ENCODE results near the gene HSD3B7. TPM values are rescaled to one million over a fixed set of nuclear protein-coding genes. Genes with fewer than 3 reads are reported as not detected.

HSD3B7 gene
- total and polyA plus RNA-seq, 10 of the 15 experiments (the other 5 are each of a cell fraction or from before 2014, with no cell fraction given), result 0.18 to 1.8 (median 0.48) TPM; not detected in 1

- Histone ChIP-seq H4K20me1 (ENCODE audit: control insufficient read depth, insufficient read depth) (no peaks in the 10 kb centered on the region), H3K9me3 (replicated peaks; ENCODE audit: control insufficient read depth, insufficient read depth, low read length) (no peaks in the 10 kb centered on the region), H3K4me1 (ENCODE audit: control insufficient read depth, insufficient read depth, low read length) (peaks cover 12% of the 10 kb centered on the region), H3K4me2 (ENCODE audit: control insufficient read depth, insufficient read depth) (no peak overlapping the region), H2AFZ (ENCODE audit: control insufficient read depth, low read depth, low read length) (no peak overlapping the region), H3K27me3 (replicated peaks in 1 of 2; ENCODE audit: control insufficient read depth in 2 of 2, insufficient read depth in 2 of 2, low read length in 1 of 2) (no peaks in the 10 kb centered on the region), H3K4me3 (no peak overlapping the region), H3K79me2 (ENCODE audit: control insufficient read depth, insufficient read depth, low read length) (peaks cover 19% of the 10 kb centered on the region), H3K9ac (ENCODE audit: control insufficient read depth, insufficient read depth, low read length) (no peak overlapping the region), H3K27ac (ENCODE audit: control insufficient read depth, insufficient read depth) (no peak overlapping the region), H3K36me3 (ENCODE audit: control insufficient read depth in 2 of 2, insufficient read depth in 2 of 2, low read length in 1 of 2) (peaks cover 1 to 12% of the 10 kb centered on the region in 2 experiments; a peak in 2 of 4 replicates)
- no peak for ATAC-seq
- intact Hi-C loops (cut with micrococcal nuclease; ENCODE audit: unreplicated experiment) (no loop called here), in situ Hi-C loops (cut with MboI) (no loop called here)
- POLR2A ChIA-PET, result no interaction called here
- no peak for FAIRE-seq
- RAD21 ChIA-PET (ENCODE audit: unreplicated experiment), result no interaction called here
- CTCF ChIA-PET, result no interaction called here
- SMC1A ChIA-PET (ENCODE audit: uncharacterized antibody, unreplicated experiment), result no interaction called here
- 97% methylated on average over 38 of the region's 38 CpGs for WGBS (ENCODE audit: insufficient coverage, insufficient replicate concordance, low lambda C conversion rate, missing lambda C conversion rate)
- DNase-seq (ENCODE audit: low read depth, low spot score), result no peak
- no TSS peak for BruUV-seq (replicated peaks)
- TF ChIP-seq BCL11A (IDR thresholded peaks at IDR 0.05; ENCODE audit: low read depth, low read length), result no peak
- no peak for TF ChIP-seq TCF3 (IDR thresholded peaks at IDR 0.05; ENCODE audit: borderline replicate concordance, insufficient read depth, low read depth, low read length)
- no peak for TF ChIP-seq USF1 (IDR thresholded peaks at IDR 0.05; ENCODE audit: borderline replicate concordance, extremely low read length, insufficient read depth, low read depth, low read length)
- TF ChIP-seq HDAC2 (IDR thresholded peaks at IDR 0.05), result no peak
Observed at GRCh38 chr16:30946671-30947540, 38.1 kb upstream of the HSD3B7 start.

- no TSS peak for BruUV-seq (replicated peaks)
- H4K20me1 ChIP-seq (ENCODE audit: control insufficient read depth, insufficient read depth), result no peaks in the 10 kb centered on the region
- peaks cover 19% of the 10 kb centered on the region for H3K79me2 ChIP-seq (ENCODE audit: control insufficient read depth, insufficient read depth, low read length)
- H3K9ac ChIP-seq (ENCODE audit: control insufficient read depth, insufficient read depth, low read length), result no peak overlapping the region
- DNase-seq (ENCODE audit: low read depth, low spot score) (no peak), ATAC-seq (no peak), FAIRE-seq (no peak)
- H3K9me3 ChIP-seq (replicated peaks; ENCODE audit: control insufficient read depth, insufficient read depth, low read length), result no peaks in the 10 kb centered on the region
- TF ChIP-seq RAD21 (IDR thresholded peaks at IDR 0.05; ENCODE audit: insufficient read depth, low read depth, low read length) (no peak), BCL3 (IDR thresholded peaks at IDR 0.05; ENCODE audit: borderline replicate concordance, insufficient read depth, low read depth, low read length, poor library complexity, severe bottlenecking) (no peak), PBX3 (IDR thresholded peaks at IDR 0.05; ENCODE audit: insufficient replicate concordance, low read depth, low read length) (no peak), RELB (IDR thresholded peaks at IDR 0.05; ENCODE audit: low read depth) (no peak), POLR2AphosphoS5 (IDR thresholded peaks at IDR 0.05; ENCODE audit: low read length) (no peak), BCL11A (IDR thresholded peaks at IDR 0.05; ENCODE audit: low read depth, low read length) (no peak)
- no peaks in the 10 kb centered on the region for H3K27me3 ChIP-seq (replicated peaks in 1 of 2; ENCODE audit: control insufficient read depth in 2 of 2, insufficient read depth in 2 of 2, low read length in 1 of 2)
- H3K4me3 ChIP-seq, result no peak overlapping the region
- CTCF ChIA-PET, result no interaction called here
- POLR2A ChIA-PET, result no interaction called here
- no peak overlapping the region for H3K27ac ChIP-seq (ENCODE audit: control insufficient read depth, insufficient read depth)
- peaks cover 1 to 9% of the 10 kb centered on the region in 2 experiments; a peak in 2 of 4 replicates for H3K36me3 ChIP-seq (ENCODE audit: control insufficient read depth in 2 of 2, insufficient read depth in 2 of 2, low read length in 1 of 2)
- in situ Hi-C loops (cut with MboI), result no loop called here
- intact Hi-C loops (cut with micrococcal nuclease; ENCODE audit: unreplicated experiment), result no loop called here
- H2AFZ ChIP-seq (ENCODE audit: control insufficient read depth, low read depth, low read length), result no peak overlapping the region
- SMC1A ChIA-PET (ENCODE audit: uncharacterized antibody, unreplicated experiment), result no interaction called here
- WGBS (ENCODE audit: insufficient coverage, insufficient replicate concordance, low lambda C conversion rate, missing lambda C conversion rate), result 93% methylated on average over 3 of the region's 3 CpGs
- no peak overlapping the region for H3K4me2 ChIP-seq (ENCODE audit: control insufficient read depth, insufficient read depth)
- RAD21 ChIA-PET (ENCODE audit: unreplicated experiment), result no interaction called here
- peaks cover 9% of the 10 kb centered on the region for H3K4me1 ChIP-seq (ENCODE audit: control insufficient read depth, insufficient read depth, low read length)
Observed at GRCh38 chr16:30947541-30947858, 37.5 kb upstream of the HSD3B7 start.
